Caki2 (cell line): ENCODE measurements around the gene GZMB. TPM values are rescaled to one million over a fixed set of nuclear protein-coding genes. Genes with fewer than 3 reads are reported as not detected.
"Not testable (repeated sequence)": the region's sequence is repeated elsewhere in the genome, so short reads cannot be mapped to it uniquely, and the experiment has no call there.

Source experiments
- DNase-seq: peaks from one replicate; pipeline ENCODE4 v3.0.0-alpha.2; 2015; ENCODE audit warnings: low read depth
- in situ Hi-C: cut with HindIII; loops from 2 replicates; pipeline ENCODE4 v1.10.0; 2016; ENCODE audit warnings: low sequenced_read_pairs, low pct_unique_long_range_greater_than_20kb, mixed read lengths
- total RNA-seq: library from RNA; depleted of rRNA; stranded (reverse); fragments of >200 nt; shearing (Covaris generic); gene quantifications from 2 replicates; pipeline ENCODE4 v1.2.3, GENCODE V29; 2014; ENCODE audit warnings: low replicate concordance; rRNA removed

GZMB gene
- total RNA-seq, 1 experiment from 2014 or later = not detected

GRCh38 chr14:24591004-24591403 is 43.0 kb downstream of the GZMB start:
- in situ Hi-C loops, DNase-seq: not testable (repeated sequence)

GRCh38 chr14:24584402-24584801 is 49.6 kb downstream of the GZMB start:
- in situ Hi-C loops, DNase-seq: not testable (repeated sequence)

Other genes with a start within 250 kb of the GZMB start
- gene NYNRIN, start 235.2 kb downstream of the GZMB start, total RNA-seq = 0.03 TPM in 1 of 2 replicates, not detected in the other
- 0.81 and 2.2 TPM in 2 replicates for gene CBLN3, start 204.5 kb downstream of the GZMB start, total RNA-seq
- gene KHNYN, start 204.2 kb downstream of the GZMB start, total RNA-seq = 25.4 and 31.1 TPM in 2 replicates
- gene SDR39U1, start 191.4 kb downstream of the GZMB start, total RNA-seq = 17.2 and 31.0 TPM in 2 replicates
- gene CMA1, start 125.9 kb downstream of the GZMB start, total RNA-seq = not detected in 2 replicates
- not detected in 2 replicates for gene CTSG, start 57.9 kb downstream of the GZMB start, total RNA-seq
- gene GZMH, start 24.5 kb downstream of the GZMB start, total RNA-seq = not detected in 2 replicates